ENCODE results near the gene PABPN1.

The PABPN1 gene

GRCh38 chr14:23326491-23327332, 5.5 kb downstream of the PABPN1 start:
- ATAC-seq: no peak

- peak; percentile 51 to 65 for ATAC-seq
These were observed 6.9 kb downstream of the PABPN1 start for GRCh38 chr14:23327947-23328744.

- ATAC-seq: no peak
These were observed 14.4 kb downstream of the PABPN1 start for GRCh38 chr14:23335623-23336022.

GRCh38 chr14:23339506-23340268, 18.4 kb downstream of the PABPN1 start:
- no peak for ATAC-seq

- ATAC-seq: no peak
These were observed 23.2 kb downstream of the PABPN1 start for GRCh38 chr14:23344481-23344880.

- ATAC-seq: no peak
These were observed 24.9 kb downstream of the PABPN1 start for GRCh38 chr14:23345987-23346692.

- ATAC-seq: no peak
These were observed 25.6 kb downstream of the PABPN1 start for GRCh38 chr14:23346693-23347405.

GRCh38 chr14:23347406-23348296, 26.4 kb downstream of the PABPN1 start:
- no peak for ATAC-seq

GRCh38 chr14:23348297-23348655, 27.0 kb downstream of the PABPN1 start:
- no peak for ATAC-seq

GRCh38 chr14:23349156-23349845, 28.0 kb downstream of the PABPN1 start:
- ATAC-seq: no peak

- no peak for ATAC-seq
These were observed 30.6 kb downstream of the PABPN1 start for GRCh38 chr14:23351681-23352505.

GRCh38 chr14:23352506-23353432, 31.5 kb downstream of the PABPN1 start, which contains the start of gene SLC22A17:
SLC22A17 (minus strand) TSS chr14:23352887.
- peak; percentile 83 to 85 for ATAC-seq

GRCh38 chr14:23353433-23353780, 32.1 kb downstream of the PABPN1 start:
- no peak for ATAC-seq

- no peak for ATAC-seq
These were observed 33.7 kb downstream of the PABPN1 start for GRCh38 chr14:23354990-23355389.

- ATAC-seq: no peak
These were observed 34.7 kb downstream of the PABPN1 start for GRCh38 chr14:23355871-23356435.

- ATAC-seq: no peak
These were observed 35.4 kb downstream of the PABPN1 start for GRCh38 chr14:23356662-23357061.

GRCh38 chr14:23357261-23357660, 36.0 kb downstream of the PABPN1 start:
- ATAC-seq: no peak

GRCh38 chr14:23358042-23358441, 36.8 kb downstream of the PABPN1 start:
- ATAC-seq: no peak
